Activated CD4-positive, alpha-beta T cell treated with anti-CD3 and anti-CD28 coated beads, Interleukin-2, amount 50 U/mL, for 16 hours (primary cell): ENCODE measurements around the gene NOX5.
"Not testable (repeated sequence)": the region's sequence is repeated elsewhere in the genome, so short reads cannot be mapped to it uniquely, and the experiment has no call there.

Experiments
- DNase-seq: peaks from one replicate; pipeline ENCODE4 v3.0.0-alpha.2; 2020

The NOX5 gene

DNA sequence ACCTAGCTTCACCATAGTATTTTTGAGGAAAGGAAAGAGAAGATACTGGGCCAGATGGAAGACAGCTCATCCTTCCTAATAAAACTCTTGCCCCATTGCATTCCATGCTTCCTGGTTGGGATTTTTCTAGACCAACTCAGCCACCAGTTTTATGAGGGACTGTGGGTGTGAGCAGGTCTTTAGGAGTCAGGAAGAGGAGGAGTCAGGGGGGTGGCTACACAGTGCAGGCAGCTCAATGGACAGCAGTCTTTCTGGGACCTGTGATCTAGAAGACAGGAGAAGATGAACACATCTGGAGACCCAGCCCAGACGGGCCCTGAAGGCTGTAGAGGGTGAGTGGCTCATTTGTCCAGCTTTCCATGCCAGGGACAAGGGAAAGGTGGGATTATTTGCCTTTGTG, at the start of gene NOX5:
NOX5 (plus strand) TSS at position 242 of the 400 bp plus-strand sequence; CDS start at position 283, 41 bp downstream.
- DNase-seq: no peak

DNA sequence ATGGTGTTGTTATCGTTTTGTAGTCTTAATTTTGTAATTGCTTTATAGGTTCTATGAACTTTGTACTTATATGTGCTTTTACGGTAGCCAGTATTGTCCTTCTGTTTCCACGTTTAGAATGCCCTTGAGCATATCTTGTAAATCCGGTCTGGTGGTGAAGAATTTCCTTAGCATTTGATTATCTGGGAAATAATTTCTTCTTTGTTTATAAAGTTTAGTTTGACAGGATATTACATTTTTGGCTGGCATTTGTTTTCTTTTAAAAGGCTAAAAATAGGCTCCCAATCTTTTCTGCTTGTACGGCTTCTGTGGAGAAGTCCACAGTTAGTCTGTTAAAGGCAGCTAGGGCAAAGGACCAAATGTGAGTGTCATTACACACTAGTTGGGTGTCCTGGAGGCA, 47.5 kb upstream of the NOX5 start:
- no peak for DNase-seq

DNA sequence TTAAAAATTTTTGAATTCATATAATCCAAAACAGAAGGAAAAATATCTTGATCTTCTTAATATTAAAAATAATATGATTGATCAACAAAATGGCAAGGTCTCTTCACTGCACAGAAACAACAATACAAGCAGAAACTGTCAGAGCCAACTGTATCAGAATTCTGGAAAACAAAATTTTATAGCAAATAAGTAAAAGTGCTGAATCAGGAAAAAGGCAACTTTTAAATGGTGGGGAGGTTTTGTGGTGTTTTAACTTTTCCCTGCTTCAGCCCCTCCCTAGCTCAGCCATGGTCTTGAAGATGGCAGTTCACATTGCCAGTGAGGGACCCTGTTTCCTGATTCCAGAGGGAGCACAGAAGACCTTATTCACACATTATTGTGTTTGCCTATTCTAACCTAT, 46.5 kb upstream of the NOX5 start:
- DNase-seq: no peak

- DNase-seq: no peak
These were observed 45.2 kb upstream of the NOX5 start for GRCh38 chr15:68969298-68969697.

GRCh38 chr15:68972201-68973065, 42.1 kb upstream of the NOX5 start:
- no peak for DNase-seq

DNA sequence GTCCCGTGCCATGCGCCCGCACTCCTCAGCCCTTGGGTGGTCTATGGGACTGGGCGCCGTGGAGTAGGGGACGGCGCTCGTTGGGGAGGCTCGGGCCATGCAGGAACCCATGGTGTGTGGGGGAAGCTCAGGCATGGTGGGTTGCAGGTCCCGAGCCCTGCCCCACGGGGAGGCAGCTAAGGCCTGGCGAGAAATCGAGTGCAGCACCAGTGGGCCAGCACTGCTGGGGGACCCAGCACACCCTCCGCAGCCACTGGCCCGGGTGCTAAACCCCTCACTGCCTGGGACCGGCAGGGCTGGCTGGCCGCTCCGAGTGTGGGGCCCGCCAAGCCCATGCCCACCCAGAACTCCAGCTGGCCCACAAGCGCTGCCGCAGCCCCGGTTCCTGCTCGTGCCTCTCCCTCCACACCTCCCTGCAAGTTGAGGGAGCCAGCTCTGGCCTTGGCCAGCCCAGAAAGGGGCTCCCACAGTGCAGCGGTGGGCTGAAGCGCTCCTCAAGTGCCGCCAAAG, 38.8 kb upstream of the NOX5 start:
- not testable (repeated sequence) for DNase-seq

DNA sequence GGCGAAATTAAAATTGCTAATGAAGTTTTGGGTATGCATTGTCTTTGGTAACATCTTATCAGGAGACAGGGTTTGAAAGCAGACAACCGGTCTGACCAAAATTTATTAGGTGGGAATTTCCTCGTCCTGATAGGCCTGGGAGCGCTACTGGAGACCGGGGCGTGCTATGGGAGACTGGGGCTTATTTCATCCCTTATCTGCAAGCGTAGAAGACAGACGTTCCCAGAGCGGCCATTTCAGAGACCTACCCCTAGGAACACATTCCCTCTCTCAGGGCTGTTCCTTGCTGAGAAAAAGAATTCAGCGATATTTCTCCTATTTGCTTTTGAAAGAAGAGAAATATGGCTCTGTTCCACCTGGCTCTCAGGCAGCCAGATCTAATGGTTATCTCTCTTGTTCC, 37.1 kb upstream of the NOX5 start:
- not testable (repeated sequence) for DNase-seq

DNA sequence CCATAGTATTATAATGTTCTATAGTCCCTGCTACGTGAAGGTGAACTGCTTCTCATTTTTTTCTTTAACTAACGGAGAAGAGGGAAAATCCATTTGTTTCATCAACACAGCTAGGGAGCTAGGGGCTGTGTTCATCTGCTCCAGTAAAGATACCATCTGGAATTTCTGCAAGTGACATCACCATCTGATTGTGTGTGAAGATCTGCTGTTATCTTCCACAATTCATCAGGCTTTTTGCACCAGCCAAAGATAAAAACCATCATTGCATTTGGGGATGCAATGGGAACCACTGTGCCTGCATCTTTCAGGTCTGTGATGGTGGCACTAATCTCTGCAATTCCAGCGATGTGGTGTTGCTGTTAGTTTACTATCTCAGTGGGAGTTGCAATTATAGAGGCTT, 35.5 kb upstream of the NOX5 start:
- DNase-seq: no peak

DNA sequence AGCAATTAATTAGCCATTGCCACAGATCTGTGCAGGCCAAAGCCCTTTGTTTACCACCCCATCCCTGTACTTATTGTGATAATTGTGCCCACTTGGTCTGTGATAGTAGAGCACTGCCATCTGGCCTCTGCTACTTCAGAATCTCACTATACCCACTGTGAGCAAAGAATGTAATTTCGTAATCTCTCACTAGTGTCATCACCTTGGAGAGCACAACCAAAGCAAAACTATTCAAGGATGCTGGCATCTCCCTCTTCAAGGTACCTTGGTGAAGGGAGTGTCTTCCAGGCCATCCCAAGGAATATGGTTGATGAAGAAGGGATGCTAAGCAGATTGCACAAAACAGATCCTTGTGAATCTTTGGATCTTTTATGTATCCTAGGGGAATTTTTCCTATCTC, 34.7 kb upstream of the NOX5 start:
- DNase-seq: no peak

GRCh38 chr15:68980786-68981185, 33.7 kb upstream of the NOX5 start:
- no peak for DNase-seq

GRCh38 chr15:68981941-68982340, 32.6 kb upstream of the NOX5 start:
- DNase-seq: no peak

DNA sequence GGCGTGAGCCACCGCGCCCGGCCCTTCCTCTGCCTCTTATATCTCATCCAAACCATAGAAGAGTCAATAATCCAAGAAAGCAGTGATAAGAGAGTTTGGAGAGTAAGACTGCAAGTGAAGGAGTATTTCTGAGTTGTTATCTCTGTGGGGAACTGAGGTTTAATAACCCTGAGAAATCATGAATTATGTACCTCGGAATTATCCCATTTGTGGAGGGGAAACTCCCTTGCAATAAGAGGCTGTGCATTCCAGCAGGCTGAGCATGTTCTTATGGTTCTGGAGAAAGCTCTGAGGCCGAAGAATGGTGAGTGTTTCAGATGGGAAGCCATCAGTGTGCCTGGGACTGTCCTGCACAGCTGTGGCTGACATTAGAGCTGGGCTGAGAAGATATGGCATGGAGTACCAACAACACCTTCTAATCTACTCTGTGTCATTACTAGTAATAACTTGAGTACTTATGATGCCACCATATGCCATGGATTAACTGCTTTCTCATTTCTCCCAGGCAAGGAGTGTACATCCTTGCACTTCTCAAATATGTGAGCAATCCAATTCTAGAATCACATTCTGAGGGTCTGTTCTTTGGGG, 31.4 kb upstream of the NOX5 start:
- no peak for DNase-seq

GRCh38 chr15:68983961-68984481, 30.5 kb upstream of the NOX5 start:
- no peak for DNase-seq

DNA sequence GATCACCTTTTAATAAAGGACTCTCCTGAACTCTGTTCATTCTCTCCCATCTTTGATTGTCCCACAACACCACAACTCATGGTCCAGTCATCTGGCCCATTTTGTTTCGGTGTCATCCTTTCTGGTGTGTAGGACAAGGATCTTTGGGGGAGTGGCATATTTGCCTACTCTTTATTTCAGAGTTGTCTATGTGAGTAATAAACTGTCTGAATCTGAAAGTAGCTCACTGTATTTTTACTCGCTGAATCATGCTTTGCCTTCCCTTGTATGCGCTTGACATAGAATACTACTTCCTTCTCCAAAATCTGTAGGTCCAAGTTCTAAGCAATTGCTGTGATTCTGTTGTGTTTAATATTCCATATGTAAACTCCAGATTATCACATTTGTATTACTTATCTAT, 29.9 kb upstream of the NOX5 start:
- no peak for DNase-seq

DNA sequence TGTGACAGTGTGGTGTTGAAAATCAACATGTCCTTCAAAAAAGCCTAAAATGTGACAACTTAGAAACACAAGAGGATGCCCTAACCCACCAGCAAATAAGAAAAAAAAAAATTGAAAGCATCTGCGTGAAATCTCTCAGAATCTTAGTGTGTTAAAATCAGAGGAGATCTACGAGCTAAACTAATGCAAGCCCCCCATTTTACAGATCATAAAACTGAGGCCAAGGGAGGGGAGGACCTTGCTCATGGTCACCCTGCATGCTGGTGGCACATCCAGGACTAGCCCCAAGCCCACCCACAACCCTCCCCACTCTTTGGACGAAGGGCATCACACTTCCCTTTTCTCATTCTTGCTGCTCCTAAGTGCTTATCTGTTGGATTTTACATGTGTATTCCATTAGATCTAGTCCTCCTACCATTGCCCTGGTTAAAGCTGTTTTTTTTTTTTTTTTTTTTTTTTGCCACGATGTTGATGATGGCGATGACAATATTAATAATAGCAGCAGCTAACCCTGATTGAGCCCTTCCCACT, 29.1 kb upstream of the NOX5 start:
- DNase-seq: no peak

DNA sequence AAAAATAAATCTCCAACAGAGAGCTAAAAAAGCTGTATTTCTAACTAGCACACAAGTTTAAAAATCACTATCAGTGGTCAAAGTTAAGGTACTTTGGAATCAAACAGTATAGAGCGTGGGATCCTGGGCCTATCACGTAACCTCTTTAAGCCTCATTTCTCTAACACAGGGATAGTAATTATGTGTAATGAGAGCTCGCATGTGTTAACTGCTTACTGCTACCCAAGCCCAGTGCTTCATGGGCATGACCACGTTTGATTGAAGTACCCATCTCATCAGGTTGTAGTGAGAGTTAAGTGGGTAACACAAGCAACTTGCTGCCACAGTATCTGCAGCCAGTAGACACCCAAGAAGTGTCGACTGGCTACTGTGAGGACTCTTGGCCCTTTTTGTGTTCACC, 28.2 kb upstream of the NOX5 start:
- no peak for DNase-seq

- DNase-seq: no peak
These were observed 27.4 kb upstream of the NOX5 start for GRCh38 chr15:68987120-68987519.

DNA sequence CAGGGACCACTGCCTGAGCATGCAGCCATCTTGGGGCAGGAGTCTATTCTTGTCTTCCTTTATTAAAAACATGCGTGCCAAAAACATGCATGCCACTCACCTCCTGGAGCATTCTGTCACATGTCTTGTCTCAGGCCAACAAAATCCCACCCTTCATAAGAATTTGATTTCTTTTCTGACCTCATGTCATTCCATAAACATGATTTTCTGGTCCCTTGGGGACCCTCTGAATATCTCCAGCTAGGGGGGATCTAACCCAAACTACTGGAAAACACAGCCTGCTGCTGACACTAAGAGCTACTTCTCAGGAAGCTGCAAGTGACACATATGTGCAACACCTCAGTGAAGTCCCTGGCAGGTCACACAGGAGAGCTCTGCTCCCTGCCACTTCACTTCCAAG, 26.8 kb upstream of the NOX5 start:
- no peak for DNase-seq

DNA sequence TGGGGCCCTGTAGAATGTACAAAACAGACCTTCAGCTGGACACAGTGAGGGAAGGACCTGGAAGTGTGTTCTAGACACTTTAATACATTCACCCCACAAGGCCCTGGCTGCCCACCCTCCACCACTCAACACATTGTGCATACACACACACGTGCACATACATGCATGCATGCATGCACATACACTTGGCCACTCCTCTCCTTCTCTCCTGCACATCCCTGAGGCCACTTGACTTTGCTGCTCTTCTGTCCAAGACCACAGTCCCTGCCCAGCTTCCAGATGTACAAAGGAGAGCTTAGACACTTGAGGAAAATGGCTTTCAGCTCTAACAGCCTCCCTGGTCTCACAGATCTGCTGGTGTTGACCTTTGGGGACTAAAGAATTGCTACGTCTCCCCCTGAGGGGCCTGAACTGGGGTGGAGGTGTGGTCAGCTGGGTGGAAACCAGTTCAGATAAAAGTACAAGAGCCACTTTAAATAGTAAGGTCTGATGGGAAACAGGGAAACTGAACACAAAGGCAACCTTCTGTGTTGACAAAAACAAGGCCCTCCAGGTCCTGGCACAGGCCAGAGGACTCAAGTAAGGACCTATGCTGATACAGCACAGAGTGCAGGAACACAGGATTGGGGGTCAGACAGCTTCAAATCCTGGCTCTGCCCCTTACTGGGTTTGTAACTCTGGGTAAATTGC, 24.8 kb upstream of the NOX5 start:
- no peak for DNase-seq

- no peak for DNase-seq
These were observed 24.1 kb upstream of the NOX5 start for GRCh38 chr15:68990231-68990991.

- DNase-seq: no peak
These were observed 23.4 kb upstream of the NOX5 start for GRCh38 chr15:68990992-68991500.

- no peak for DNase-seq
These were observed 22.8 kb upstream of the NOX5 start for GRCh38 chr15:68991723-68992122.
